K562 (cell line): ENCODE results near the gene BICD1. TPM values are rescaled to one million over a fixed set of nuclear protein-coding genes. Genes with fewer than 3 reads are reported as not detected.

Source experiments
- ATAC-seq: fragments of 200-7000 bp; cut with Tn5 transposase; 3 replicates; pipeline ENCODE4 v1.9.1; 2020; ENCODE audit warnings: moderate library complexity
- BruUV-seq: library from RNA; stranded (reverse); fragments of 400-500 nt; replicated peaks from 2 replicates; lab custom pipeline; 2021; lab: Mats Ljungman, UMichigan
- CTCF ChIA-PET: fragments of 300-600 bp; formaldehyde crosslinking; extraction: SDS; loops from one replicate; lab custom pipeline; 2021; ENCODE audit warnings: low intra/inter-chr PET ratio; lab: Yijun Ruan, JAX
- POLR2A ChIA-PET: fragments of 300-600, 350-650 bp; sonication (Branson Sonifier 250); formaldehyde crosslinking; extraction: SDS; loops from one replicate; lab custom pipeline; 2021; ENCODE audit warnings: antibody characterized with exemption, inconsistent platforms; lab: Yijun Ruan, JAX
- DNase-seq, 4 experiments: peaks; one replicate each; pipeline versions ENCODE4 v3.0.0 to v3.0.0-alpha.2; 2011 to 2018; ENCODE audit warnings: low spot score in 3 of 4, mixed read lengths in 3 of 4; ENCODE audit errors: extremely low read depth in 1 of 4
- FAIRE-seq: peaks from 2 replicates; lab custom pipeline; 2011; peaks lifted over from hg19 to GRCh38; lab: Jason Lieb, UNC
- H2AFZ ChIP-seq: 2 replicates; pipeline ENCODE4 v1.6.0; 2011; ENCODE audit warnings: low read depth, low read length, control low read depth, inconsistent platforms
- H3K27ac ChIP-seq: fragments of 200-600 bp; 3 replicates; pipeline ENCODE4 v1.8.0; 2011; ENCODE audit warnings: low read depth, mild to moderate bottlenecking, control low read depth, inconsistent platforms, low read length, moderate library complexity, mixed read lengths; ENCODE audit errors: extremely low read depth
- H3K27me3 ChIP-seq, 2 experiments: fragments of 300-600 bp in 1 of 2; 2 replicates in 1 of 2; 3 replicates in 1 of 2; pipeline versions ENCODE4 v1.6.0 to v1.8.0; 2011; ENCODE audit warnings: inconsistent platforms in 2 of 2, low read length in 2 of 2, mild to moderate bottlenecking in 1 of 2, mixed read lengths in 1 of 2, moderate library complexity in 1 of 2; ENCODE audit not compliant: control insufficient read depth in 2 of 2, insufficient read depth in 2 of 2
- H3K36me3 ChIP-seq: fragments of 300-600 bp; 3 replicates; pipeline ENCODE4 v1.8.0; 2011; ENCODE audit warnings: mild to moderate bottlenecking, low read length, inconsistent platforms; ENCODE audit not compliant: control insufficient read depth, insufficient read depth
- H3K4me1 ChIP-seq, 2 experiments: fragments of 200-600 bp in 1 of 2; replicated peaks in 1 of 2; 2 replicates in 1 of 2; 3 replicates in 1 of 2; pipeline versions ENCODE4 v1.5.1 to v1.8.0; 2011; ENCODE audit warnings: inconsistent platforms in 2 of 2, low read length in 2 of 2, mild to moderate bottlenecking in 1 of 2, mixed read lengths in 1 of 2, moderate library complexity in 1 of 2; ENCODE audit not compliant: control insufficient read depth in 2 of 2, insufficient read depth in 2 of 2
- H3K4me2 ChIP-seq: 2 replicates; pipeline ENCODE4 v1.6.1; 2011; ENCODE audit warnings: low read length, control low read depth, inconsistent platforms, mixed read lengths; ENCODE audit not compliant: insufficient read depth
- H3K4me3 ChIP-seq: fragments of 200-600 bp; sonication (generic), shearing (Covaris generic); 2 replicates; pipeline ENCODE4 v1.5.1; 2016; ENCODE audit warnings: control low read depth, inconsistent platforms
- H3K79me2 ChIP-seq: fragments of 200-600 bp; 3 replicates; pipeline ENCODE4 v1.8.0; 2011; ENCODE audit warnings: low read length, inconsistent platforms; ENCODE audit not compliant: control insufficient read depth, insufficient read depth
- H3K9ac ChIP-seq, 2 experiments: 2 replicates each; pipeline versions ENCODE4 v1.6.0 to v1.6.1; 2011; ENCODE audit warnings: low read depth in 2 of 2, low read length in 2 of 2, control low read depth in 1 of 2, inconsistent platforms in 1 of 2, mild to moderate bottlenecking in 1 of 2, mixed read lengths in 1 of 2; ENCODE audit not compliant: insufficient read depth in 1 of 2
- H3K9me1 ChIP-seq: one replicate; pipeline ENCODE4 v1.6.0; 2011; ENCODE audit warnings: inconsistent platforms, mild to moderate bottlenecking, low read length, moderate library complexity; ENCODE audit not compliant: control insufficient read depth, insufficient read depth
- H3K9me3 ChIP-seq: replicated peaks from 2 replicates; pipeline ENCODE4 v1.5.1; 2011; ENCODE audit warnings: low read depth, low read length, inconsistent platforms; ENCODE audit not compliant: control insufficient read depth, insufficient read depth
- H4K20me1 ChIP-seq: replicated peaks from 2 replicates; pipeline ENCODE4 v1.6.1; 2011; ENCODE audit warnings: low read length, inconsistent platforms, mixed read lengths; ENCODE audit not compliant: control insufficient read depth, insufficient read depth
- ADNP ChIP-seq: fragments of 200-800 bp; sonication (Bioruptor generic); IDR thresholded peaks from 2 replicates; pipeline ENCODE4 v1.6.1; 2016; ENCODE audit warnings: missing genetic modification characterization, missing compliant biosample characterization
- E2F1 ChIP-seq: sonication (generic); formaldehyde crosslinking; IDR thresholded peaks from 2 replicates; pipeline ENCODE4 v1.8.1; 2023; ENCODE audit warnings: mild to moderate bottlenecking, missing genetic modification reagents, moderate library complexity
- FOXA3 ChIP-seq, 2 experiments: fragments of 450-650 bp in 1 of 2; sonication (generic) in 1 of 2; formaldehyde crosslinking; IDR thresholded peaks in 1 of 2; conservative IDR thresholded peaks in 1 of 2; 2 replicates each; pipeline versions ENCODE4 v1.4.0 to v1.8.0; 2020 to 2022; ENCODE audit warnings: mild to moderate bottlenecking in 2 of 2, missing genetic modification reagents in 1 of 2
- HDAC6 ChIP-seq: IDR thresholded peaks from 2 replicates; pipeline ENCODE4 v1.6.1; 2012; ENCODE audit warnings: low read depth, mild to moderate bottlenecking, control low read depth, inconsistent platforms, low read length, moderate library complexity
- NCOA1 ChIP-seq: fragments of 450-650 bp; IDR thresholded peaks from 2 replicates; pipeline ENCODE4 v1.6.1; 2016; ENCODE audit warnings: low read depth
- RBFOX2 ChIP-seq: fragments of 200-400 bp; formaldehyde crosslinking; IDR thresholded peaks from 2 replicates; pipeline ENCODE4 v1.6.1; 2017; ENCODE audit warnings: low read depth, mild to moderate bottlenecking, low read length, moderate library complexity
- RBM25 ChIP-seq: fragments of 200-400 bp; formaldehyde crosslinking; IDR thresholded peaks from 2 replicates; pipeline ENCODE4 v1.6.1; 2018; ENCODE audit warnings: low read length, low read depth, moderate library complexity; ENCODE audit not compliant: severe bottlenecking
- RBM34 ChIP-seq: fragments of 200-400 bp; formaldehyde crosslinking; IDR thresholded peaks from 2 replicates; pipeline ENCODE4 v1.6.1; 2018; ENCODE audit warnings: low read length, borderline replicate concordance; ENCODE audit not compliant: insufficient read depth
- SMC3 ChIP-seq: conservative IDR thresholded peaks from 2 replicates; pipeline ENCODE4 v1.6.1; 2011; ENCODE audit warnings: low read depth, low read length, improper control_type of control experiment; ENCODE audit not compliant: insufficient read depth
- TAF7 ChIP-seq: fragments of 450-650 bp; IDR thresholded peaks from 2 replicates; pipeline ENCODE4 v1.6.1; 2016; ENCODE audit warnings: missing genetic modification characterization, missing compliant biosample characterization
- ZBTB1 ChIP-seq: sonication (generic); formaldehyde crosslinking; IDR thresholded peaks from 2 replicates; pipeline ENCODE4 v1.8.1; 2023; ENCODE audit warnings: missing genetic modification reagents, low read depth, mild to moderate bottlenecking, borderline replicate concordance
- ZBTB7A ChIP-seq: IDR thresholded peaks from 2 replicates; pipeline ENCODE4 v1.6.1; 2011; ENCODE audit warnings: low read depth, mild to moderate bottlenecking, low read length, moderate library complexity, borderline replicate concordance; ENCODE audit not compliant: control insufficient read depth
- ZNF239 ChIP-seq: fragments of 250-450 bp; sonication (Bioruptor Pico); IDR thresholded peaks from 2 replicates; pipeline ENCODE4 v1.4.0; 2020; ENCODE audit warnings: mild to moderate bottlenecking
- ZNF263 ChIP-seq: sonication (generic); formaldehyde crosslinking; IDR thresholded peaks from 2 replicates; pipeline ENCODE4 v1.8.0; 2022; ENCODE audit warnings: mild to moderate bottlenecking, missing genetic modification reagents, borderline replicate concordance
- ZNF449 ChIP-seq: fragments of 250-450 bp; sonication (Bioruptor Pico); IDR thresholded peaks from 2 replicates; pipeline ENCODE4 v1.8.0; 2022; ENCODE audit warnings: moderate library complexity, mild to moderate bottlenecking, inconsistent platforms
- ZNF76 ChIP-seq: fragments of 250-450 bp; sonication (Bioruptor Pico); IDR thresholded peaks from 2 replicates; pipeline ENCODE4 v1.4.0; 2020; ENCODE audit warnings: mild to moderate bottlenecking, moderate library complexity, borderline replicate concordance
- WGBS: fragments of 100-300 bp; shearing (Covaris generic); methylation state at CpG from one replicate; pipeline ENCODE4 v1.1.6; 2016; ENCODE audit warnings: low coverage, mixed read lengths; ENCODE audit not compliant: insufficient coverage; ENCODE audit errors: missing lambda C conversion rate; 5-methylcytosine and 5-hydroxymethylcytosine counted together
- in situ Hi-C: fragments of 300-500 bp; cut with MboI; formaldehyde crosslinking; loops from 4 replicates; pipeline ENCODE4 v1.15.0; 2018; ENCODE audit warnings: inconsistent platforms, mixed read lengths
- intact Hi-C: fragments of 100-400 bp; cut with micrococcal nuclease; formaldehyde crosslinking; loops from 2 replicates; pipeline ENCODE4 v1.14.2; 2022
- polyA plus RNA-seq, 8 experiments: library from polyadenylated mRNA; depleted of rRNA in 4 of 8; stranded (reverse) in 5 of 8; unstranded in 3 of 8; fragments of >200 nt; fragmentation: Nextera tagmentation in 2 of 8; fragmentation: Illumina TruSeq in 1 of 8; extraction: Ambion mirVana in 2 of 8; extraction: Trizol in 1 of 8; gene quantifications; 2 replicates each; pipeline versions ENCODE4 v1.2.1 to v1.2.3, GENCODE V29; 2011 to 2014; ENCODE audit warnings: inconsistent platforms in 1 of 8, missing spikeins in 1 of 8
- total RNA-seq, 7 experiments: library from RNA; depleted of rRNA in 6 of 7; stranded (reverse); fragments of >200 nt in 6 of 7; fragmentation: Illumina TruSeq in 2 of 7; extraction: Trizol in 2 of 7; gene quantifications; 2 replicates each; pipeline versions ENCODE4 v1.2.1 to v1.2.3, GENCODE V29; 2011 to 2021; ENCODE audit warnings: low replicate concordance in 1 of 7
- TF ChIP-seq, protein P1 (sequence below): fragments of 250-450 bp; sonication (Bioruptor Pico); IDR thresholded peaks from 2 replicates; pipeline ENCODE4 v1.8.0; 2021; ENCODE audit warnings: mild to moderate bottlenecking, moderate library complexity

The BICD1 gene
- total and polyA plus RNA-seq, 9 of the 15 experiments (the other 6 are each of a cell fraction or from before 2014, with no cell fraction given), result 3.5 to 21.1 (median 12.5) TPM

- Histone ChIP-seq H3K27ac (no peak overlapping the region), H3K79me2 (no peaks in the 10 kb centered on the region), H3K27me3 (no peaks in the 10 kb centered on the region), H3K4me1 (no peaks in the 10 kb centered on the region), H3K9me1 (no peaks in the 10 kb centered on the region), H3K9me3 (no peaks in the 10 kb centered on the region), H4K20me1 (no peaks in the 10 kb centered on the region), H3K9ac (no peak overlapping the region), H2AFZ (no peak overlapping the region), H3K4me3 (no peak overlapping the region), H3K36me3 (no peaks in the 10 kb centered on the region), H3K4me2 (no peak overlapping the region)
- intact Hi-C loops (no loop called here), in situ Hi-C loops (no loop called here)
- 40% methylated on average over 2 of the region's 2 CpGs for WGBS
- CTCF ChIA-PET, result no interaction called here
- no TSS peak for BruUV-seq
- DNase-seq (no peak), ATAC-seq (no peak), FAIRE-seq (no peak)
- TF ChIP-seq NCOA1, result no peak
- no peak for TF ChIP-seq ZNF449 (CRISPR knock-in tag)
- no peak for TF ChIP-seq E2F1 (CRISPR knock-in tag)
- no peak for TF ChIP-seq ZNF263 (CRISPR knock-in tag)
- TF ChIP-seq HDAC6, result no peak
- no peak for TF ChIP-seq ZBTB1
- no peak for TF ChIP-seq ZNF76 (CRISPR knock-in tag)
- no peak for TF ChIP-seq ZNF239
- TF ChIP-seq FOXA3 (CRISPR knock-in tag; conservative IDR thresholded peaks at IDR 0.05 in 1 of 2, IDR thresholded peaks at IDR 0.05 in 1 of 2), result no peak
- no peak for TF ChIP-seq TAF7 (tag)
- TF ChIP-seq RBFOX2, result no peak
- no peak for TF ChIP-seq RBM34
- 0 out of 2 replicates have a peak, but pooled peaks have one; percentile 22 for TF ChIP-seq ADNP
- no peak for TF ChIP-seq SMC3
- peak; percentile 53 for TF ChIP-seq RBM25
- TF ChIP-seq, protein P1, sequence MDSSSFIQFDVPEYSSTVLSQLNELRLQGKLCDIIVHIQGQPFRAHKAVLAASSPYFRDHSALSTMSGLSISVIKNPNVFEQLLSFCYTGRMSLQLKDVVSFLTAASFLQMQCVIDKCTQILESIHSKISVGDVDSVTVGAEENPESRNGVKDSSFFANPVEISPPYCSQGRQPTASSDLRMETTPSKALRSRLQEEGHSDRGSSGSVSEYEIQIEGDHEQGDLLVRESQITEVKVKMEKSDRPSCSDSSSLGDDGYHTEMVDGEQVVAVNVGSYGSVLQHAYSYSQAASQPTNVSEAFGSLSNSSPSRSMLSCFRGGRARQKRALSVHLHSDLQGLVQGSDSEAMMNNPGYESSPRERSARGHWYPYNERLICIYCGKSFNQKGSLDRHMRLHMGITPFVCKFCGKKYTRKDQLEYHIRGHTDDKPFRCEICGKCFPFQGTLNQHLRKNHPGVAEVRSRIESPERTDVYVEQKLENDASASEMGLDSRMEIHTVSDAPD, result no peak
- no peak for TF ChIP-seq ZBTB7A
- POLR2A ChIA-PET, result interaction anchor here (1.7 kb wide), 1 partner anchor 10 kb away, joined by 6 read pairs; no protein-coding TSS in a partner anchor
These were observed 101.7 kb downstream of the BICD1 start for GRCh38 chr12:32208355-32208754.
